CD4-positive, alpha-beta T cell (primary cell): ENCODE data around the gene PRM1. TPM values are rescaled to one million over a fixed set of nuclear protein-coding genes. Genes with fewer than 3 reads are reported as not detected.

Experiments
- ATAC-seq: fragments of 200-7000 bp; cut with Tn5 transposase; one replicate; pipeline ENCODE4 v1.10.0; 2022; ENCODE audit warnings: mild to moderate bottlenecking; ENCODE audit not compliant: poor library complexity
- CTCF ChIA-PET: fragments of 350-600 bp; sonication (Branson Sonifier 250); formaldehyde crosslinking; loops from one replicate; lab custom pipeline; 2021; ENCODE audit warnings: antibody characterized with exemption, inconsistent platforms; lab: Charles Lee
- POLR2A ChIA-PET: fragments of 350-600 bp; sonication (Branson Sonifier 250); formaldehyde crosslinking; loops from one replicate; lab custom pipeline; 2021; ENCODE audit warnings: antibody characterized with exemption, inconsistent platforms; lab: Charles Lee
- DNase-seq, 14 experiments: peaks; one replicate each; pipeline ENCODE4 v3.0.0-alpha.2; 2013 to 2020; ENCODE audit warnings: mixed read lengths in 2 of 14
- H3K27ac ChIP-seq, 2 donors: one replicate each; pipeline versions ENCODE4 v1.5.1 to v1.7.0; 2013; ENCODE audit warnings: low read length in 2 of 2, low read depth in 1 of 2, mild to moderate bottlenecking in 1 of 2
- H3K27me3 ChIP-seq, 2 experiments: 1 replicate in 1 of 2; 2 replicates in 1 of 2; pipeline versions ENCODE4 v1.6.1 to v1.7.0; 2013; ENCODE audit warnings: low read length in 2 of 2, control low read depth in 1 of 2, mild to moderate bottlenecking in 1 of 2, moderate library complexity in 1 of 2; ENCODE audit not compliant: insufficient read depth in 2 of 2, control insufficient read depth in 1 of 2
- H3K36me3 ChIP-seq: one replicate; pipeline ENCODE4 v1.6.1; 2013; ENCODE audit warnings: low read length, control low read depth; ENCODE audit not compliant: insufficient read depth
- H3K4me1 ChIP-seq: one replicate; pipeline ENCODE4 v1.6.1; 2013; ENCODE audit warnings: low read length, control low read depth; ENCODE audit not compliant: insufficient read depth
- H3K4me3 ChIP-seq: one replicate; pipeline ENCODE4 v1.5.1; 2013; ENCODE audit warnings: mild to moderate bottlenecking, low read length, moderate library complexity
- H3K9me3 ChIP-seq, 2 experiments: 1 replicate in 1 of 2; 2 replicates in 1 of 2; pipeline versions ENCODE4 v1.6.1 to v1.7.0; 2013; ENCODE audit warnings: low read length in 2 of 2, mild to moderate bottlenecking in 2 of 2, control low read depth in 1 of 2, moderate library complexity in 1 of 2; ENCODE audit not compliant: control insufficient read depth in 1 of 2, insufficient read depth in 1 of 2
- H3K27ac Mint-ChIP-seq: one replicate; pipeline ENCODE4 v1.8.0; 2020; ENCODE audit warnings: mixed read lengths
- H3K27me3 Mint-ChIP-seq: one replicate; pipeline ENCODE4 v1.8.0; 2021; ENCODE audit warnings: mixed read lengths
- H3K36me3 Mint-ChIP-seq: one replicate; pipeline ENCODE4 v1.8.0; 2021; ENCODE audit warnings: low read depth, mixed read lengths
- H3K4me1 Mint-ChIP-seq: one replicate; pipeline ENCODE4 v1.8.0; 2021; ENCODE audit warnings: low read depth, mixed read lengths
- H3K4me3 Mint-ChIP-seq: one replicate; pipeline ENCODE4 v1.8.0; 2020; ENCODE audit warnings: mild to moderate bottlenecking, mixed read lengths
- H3K9me3 Mint-ChIP-seq: one replicate; pipeline ENCODE4 v1.8.0; 2020; ENCODE audit warnings: mixed read lengths
- intact Hi-C, 2 experiments: fragments of 100-400 bp; cut with DNase I in 1 of 2; cut with micrococcal nuclease in 1 of 2; formaldehyde crosslinking; loops; one replicate each; pipeline versions ENCODE4 v1.15.1 to v1.9.0; 2023 to 2025; cut with DNase I, micrococcal nuclease
- total RNA-seq, 174 experiments: library from RNA in 2 of 174; stranded (reverse) in 2 of 174; gene quantifications; one replicate each; pipeline ENCODE4 v1.2.3 and lab custom pipeline; 2021 to 2026
- TF ChIP-seq, protein P1 (sequence below): fragments of 200-600 bp; IDR thresholded peaks from one replicate; pipeline ENCODE4 v1.8.0; 2022; ENCODE audit warnings: antibody characterized with exemption, mild to moderate bottlenecking

The PRM1 gene
- total RNA-seq, 2 experiments from 2014 or later = not detected

DNA sequence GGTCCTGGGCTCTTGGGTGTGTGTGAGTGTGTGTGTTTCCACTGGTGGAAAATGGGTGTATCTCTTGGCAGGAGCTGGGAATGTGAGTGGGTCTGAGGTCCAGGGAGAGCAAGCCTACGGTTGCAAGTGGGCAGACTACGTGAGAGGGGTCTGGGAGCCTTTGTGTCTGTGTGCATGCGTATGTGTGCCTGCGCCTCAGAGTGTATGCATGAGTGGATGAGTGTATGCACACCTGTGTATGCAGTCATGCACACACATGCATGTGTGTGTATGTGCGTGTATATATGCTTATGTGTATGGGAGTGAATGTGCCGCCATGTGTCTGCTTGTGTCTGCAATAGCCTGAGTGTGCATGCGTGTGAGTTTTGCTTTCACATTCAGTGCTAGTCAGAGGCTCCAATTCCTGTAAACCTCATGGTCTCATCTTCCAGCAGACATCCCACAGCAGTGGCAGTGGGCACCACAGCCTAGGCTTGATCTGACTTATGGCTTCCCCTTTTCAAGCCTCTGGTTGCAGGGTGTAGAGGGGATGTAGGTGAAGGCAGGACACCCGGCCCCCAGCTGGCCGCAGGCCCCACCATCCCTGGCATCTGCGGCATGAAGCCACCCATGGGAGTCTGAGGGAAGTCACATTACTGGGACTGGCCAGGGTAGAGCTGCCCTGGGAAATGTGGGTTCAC lies 44.4 kb upstream of the PRM1 start:
- Histone ChIP-seq H3K4me1 (peaks cover 34% of the 10 kb centered on the region), H3K27me3 (no peaks in the 10 kb centered on the region), H3K27ac (no peak overlapping the region), H3K36me3 (no peaks in the 10 kb centered on the region), H3K9me3 (peaks cover 0 to 8% of the 10 kb centered on the region in 2 experiments), H3K4me3 (no peak overlapping the region)
- peaks cover 27% of the 10 kb centered on the region for H3K4me1 Mint-ChIP-seq
- ATAC-seq = no peak
- no peak overlapping the region for H3K27ac Mint-ChIP-seq
- intact Hi-C loops = no loop called here
- POLR2A ChIA-PET = no interaction called here
- DNase-seq = no peak
- no peaks in the 10 kb centered on the region for H3K9me3 Mint-ChIP-seq
- CTCF ChIA-PET = no interaction called here
- no peaks in the 10 kb centered on the region for H3K36me3 Mint-ChIP-seq
- TF ChIP-seq, protein P1, sequence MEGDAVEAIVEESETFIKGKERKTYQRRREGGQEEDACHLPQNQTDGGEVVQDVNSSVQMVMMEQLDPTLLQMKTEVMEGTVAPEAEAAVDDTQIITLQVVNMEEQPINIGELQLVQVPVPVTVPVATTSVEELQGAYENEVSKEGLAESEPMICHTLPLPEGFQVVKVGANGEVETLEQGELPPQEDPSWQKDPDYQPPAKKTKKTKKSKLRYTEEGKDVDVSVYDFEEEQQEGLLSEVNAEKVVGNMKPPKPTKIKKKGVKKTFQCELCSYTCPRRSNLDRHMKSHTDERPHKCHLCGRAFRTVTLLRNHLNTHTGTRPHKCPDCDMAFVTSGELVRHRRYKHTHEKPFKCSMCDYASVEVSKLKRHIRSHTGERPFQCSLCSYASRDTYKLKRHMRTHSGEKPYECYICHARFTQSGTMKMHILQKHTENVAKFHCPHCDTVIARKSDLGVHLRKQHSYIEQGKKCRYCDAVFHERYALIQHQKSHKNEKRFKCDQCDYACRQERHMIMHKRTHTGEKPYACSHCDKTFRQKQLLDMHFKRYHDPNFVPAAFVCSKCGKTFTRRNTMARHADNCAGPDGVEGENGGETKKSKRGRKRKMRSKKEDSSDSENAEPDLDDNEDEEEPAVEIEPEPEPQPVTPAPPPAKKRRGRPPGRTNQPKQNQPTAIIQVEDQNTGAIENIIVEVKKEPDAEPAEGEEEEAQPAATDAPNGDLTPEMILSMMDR = no peak
- no peak overlapping the region for H3K4me3 Mint-ChIP-seq
- H3K27me3 Mint-ChIP-seq = no peaks in the 10 kb centered on the region

DNA sequence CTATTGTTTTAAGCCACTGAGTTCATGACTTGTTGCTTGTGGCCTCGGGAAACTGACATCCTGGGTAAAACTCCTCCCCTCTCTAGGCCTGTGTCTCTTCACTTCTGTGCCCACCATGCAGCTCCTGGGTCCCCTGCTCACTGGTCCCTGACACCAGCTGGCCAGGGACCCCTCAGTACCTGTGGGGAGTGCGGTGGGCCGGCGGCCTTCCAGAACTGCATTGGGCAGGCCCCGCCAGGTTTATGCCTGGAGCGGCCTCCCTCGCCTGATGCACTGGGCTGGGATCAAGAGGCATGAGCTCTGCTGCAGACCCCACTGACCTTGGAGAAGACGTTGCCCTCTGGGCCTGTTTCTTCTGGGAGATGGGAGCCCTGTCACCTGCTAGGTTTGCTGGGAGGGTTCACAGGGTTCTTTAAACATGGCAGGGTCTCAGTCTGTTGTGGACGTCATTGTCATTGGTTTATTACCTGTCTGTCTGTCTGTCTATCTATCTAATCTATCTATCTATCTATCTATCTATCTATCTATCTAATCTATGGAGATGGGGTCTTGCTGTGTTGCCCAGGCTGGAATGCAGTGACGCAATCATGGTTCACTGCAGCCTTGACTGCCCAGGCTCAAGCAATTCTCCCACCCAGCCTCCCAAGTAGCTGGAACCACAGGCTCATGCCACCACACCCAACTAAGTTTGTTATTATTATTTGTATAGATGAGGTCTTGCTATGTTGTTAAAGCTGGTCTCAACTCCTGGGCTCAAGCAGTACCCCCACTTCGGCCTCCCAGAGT lies 42.6 kb upstream of the PRM1 start:
- peaks cover 20% of the 10 kb centered on the region for H3K4me1 Mint-ChIP-seq
- POLR2A ChIA-PET = no interaction called here
- H3K27ac Mint-ChIP-seq = no peak overlapping the region
- TF ChIP-seq, protein P1 = no peak
- CTCF ChIA-PET = no interaction called here
- Histone ChIP-seq H3K4me3 (no peak overlapping the region), H3K4me1 (peaks cover 28% of the 10 kb centered on the region), H3K9me3 (peaks cover 0 to 10% of the 10 kb centered on the region in 2 experiments), H3K27ac (no peak overlapping the region), H3K27me3 (no peaks in the 10 kb centered on the region), H3K36me3 (no peaks in the 10 kb centered on the region)
- DNase-seq = no peak
- H3K4me3 Mint-ChIP-seq = no peak overlapping the region
- no peaks in the 10 kb centered on the region for H3K27me3 Mint-ChIP-seq
- intact Hi-C loops = no loop called here
- no peaks in the 10 kb centered on the region for H3K36me3 Mint-ChIP-seq
- ATAC-seq = no peak
- no peaks in the 10 kb centered on the region for H3K9me3 Mint-ChIP-seq

DNA sequence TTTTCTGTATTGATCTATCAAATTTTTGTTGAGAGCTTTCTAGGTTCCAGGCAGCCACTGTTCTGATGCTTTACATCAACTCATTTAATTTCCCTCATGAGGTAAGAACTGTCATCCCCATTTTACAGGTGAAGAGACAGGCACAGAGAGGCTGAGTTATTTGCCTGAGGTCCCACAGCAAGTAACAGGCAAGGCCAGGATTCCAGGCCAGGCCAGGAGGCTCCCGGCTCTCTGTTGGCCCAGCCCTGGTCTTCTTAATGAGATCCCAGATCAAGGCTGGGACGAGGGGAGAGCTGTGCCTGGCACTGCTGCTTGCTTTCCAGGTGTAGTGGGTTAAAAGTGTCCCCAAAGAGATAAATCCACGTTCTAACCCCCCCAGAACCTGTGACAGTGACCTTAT lies 41.7 kb upstream of the PRM1 start:
- Mint-ChIP-seq H3K36me3 (no peaks in the 10 kb centered on the region), H3K9me3 (no peaks in the 10 kb centered on the region), H3K4me1 (peaks cover 11% of the 10 kb centered on the region), H3K27ac (no peak overlapping the region), H3K4me3 (no peak overlapping the region), H3K27me3 (no peaks in the 10 kb centered on the region)
- H3K27ac ChIP-seq = no peak overlapping the region
- no peak for DNase-seq
- H3K4me1 ChIP-seq = peaks cover 18% of the 10 kb centered on the region
- intact Hi-C loops = no loop called here
- H3K4me3 ChIP-seq = no peak overlapping the region
- TF ChIP-seq, protein P1 = no peak
- H3K27me3 ChIP-seq = no peaks in the 10 kb centered on the region
- no peak for ATAC-seq
- H3K36me3 ChIP-seq = no peaks in the 10 kb centered on the region
- peaks cover 0 to 11% of the 10 kb centered on the region in 2 experiments for H3K9me3 ChIP-seq
- POLR2A ChIA-PET = no interaction called here
- CTCF ChIA-PET = no interaction called here
